Calu3 (cell line): ENCODE data around the gene GADL1. TPM values are rescaled to one million over a fixed set of nuclear protein-coding genes. Genes with fewer than 3 reads are reported as not detected.
A peak's percentile ranks its signal among the peaks of the same experiment; 100 is the strongest.

Experiments
- BruUV-seq: library from RNA; stranded (reverse); fragments of 400-500 nt; replicated peaks from 2 replicates; lab custom pipeline; 2021; lab: Mats Ljungman, UMichigan
- CTCF ChIA-PET: fragments of 300-600 bp; sonication (Branson Sonifier 250); formaldehyde crosslinking; loops from one replicate; lab custom pipeline; 2022; ENCODE audit warnings: antibody characterized with exemption; lab: Charles Lee
- DNase-seq: peaks from one replicate; pipeline ENCODE4 v3.0.0; 2022
- H3K27ac Mint-ChIP-seq: one replicate; pipeline ENCODE4 v1.8.0; 2022; ENCODE audit warnings: mixed read lengths; ENCODE audit not compliant: unreplicated experiment
- H3K27me3 Mint-ChIP-seq: one replicate; pipeline ENCODE4 v1.8.0; 2022; ENCODE audit warnings: mixed read lengths; ENCODE audit not compliant: unreplicated experiment
- H3K36me3 Mint-ChIP-seq: one replicate; pipeline ENCODE4 v1.8.0; 2022; ENCODE audit warnings: mild to moderate bottlenecking, moderate library complexity, mixed read lengths; ENCODE audit not compliant: insufficient read depth, unreplicated experiment
- H3K4me1 Mint-ChIP-seq: one replicate; pipeline ENCODE4 v1.8.0; 2022; ENCODE audit warnings: mild to moderate bottlenecking, low read depth, mixed read lengths; ENCODE audit not compliant: unreplicated experiment
- H3K4me3 Mint-ChIP-seq: one replicate; pipeline ENCODE4 v1.8.0; 2022; ENCODE audit warnings: mild to moderate bottlenecking, low read depth, moderate library complexity, mixed read lengths; ENCODE audit not compliant: unreplicated experiment
- H3K9me3 Mint-ChIP-seq: one replicate; pipeline ENCODE4 v1.8.0; 2022; ENCODE audit warnings: low read depth, mixed read lengths; ENCODE audit not compliant: unreplicated experiment
- CTCF ChIP-seq: fragments of 200-600 bp; IDR thresholded peaks from one replicate; pipeline ENCODE4 v1.8.0; 2022; ENCODE audit warnings: antibody characterized with exemption; ENCODE audit not compliant: unreplicated experiment
- intact Hi-C: fragments of 100-400 bp; cut with micrococcal nuclease; formaldehyde crosslinking; loops from one replicate; pipeline ENCODE4 v1.10.0; 2022; ENCODE audit not compliant: unreplicated experiment
- total RNA-seq: library from RNA; stranded (reverse); gene quantifications from 2 replicates; pipeline ENCODE4 v1.2.3, GENCODE V29; 2022

The GADL1 gene
- total RNA-seq, 1 experiment from 2014 or later, result not detected

GRCh38 chr3:30753766-30754165 is 140.7 kb downstream of the GADL1 start:
- Mint-ChIP-seq H3K4me3 (no peak overlapping the region), H3K4me1 (peaks cover 18% of the 10 kb centered on the region), H3K27me3 (no peaks in the 10 kb centered on the region), H3K27ac (no peak overlapping the region), H3K9me3 (no peaks in the 10 kb centered on the region), H3K36me3 (no peaks in the 10 kb centered on the region)
- TF ChIP-seq CTCF, result no peak
- no TSS peak for BruUV-seq
- no peak for DNase-seq
- intact Hi-C loops, result loop anchor here (5.0 kb wide), 1 partner anchor 556 kb away; no protein-coding TSS in a partner anchor
- CTCF ChIA-PET, result no interaction called here

GRCh38 chr3:30752970-30753369 is 141.5 kb downstream of the GADL1 start:
- TF ChIP-seq CTCF, result no peak
- Mint-ChIP-seq H3K27ac (no peak overlapping the region), H3K4me1 (peaks cover 26% of the 10 kb centered on the region), H3K9me3 (no peaks in the 10 kb centered on the region), H3K36me3 (no peaks in the 10 kb centered on the region), H3K4me3 (no peak overlapping the region), H3K27me3 (no peaks in the 10 kb centered on the region)
- CTCF ChIA-PET, result no interaction called here
- DNase-seq, result peak; percentile 59
- intact Hi-C loops, result loop anchor here (5.0 kb wide), 1 partner anchor 556 kb away; no protein-coding TSS in a partner anchor
- BruUV-seq, result no TSS peak

- CTCF ChIA-PET, result no interaction called here
- no peaks in the 10 kb centered on the region for H3K36me3 Mint-ChIP-seq
- TF ChIP-seq CTCF, result no peak
- H3K27me3 Mint-ChIP-seq, result no peaks in the 10 kb centered on the region
- intact Hi-C loops, result loop anchor here (5.0 kb wide), 1 partner anchor 555 kb away; no protein-coding TSS in a partner anchor
- DNase-seq, result no peak
- H3K4me1 Mint-ChIP-seq, result peaks cover 31% of the 10 kb centered on the region
- H3K27ac Mint-ChIP-seq, result no peak overlapping the region
- no peaks in the 10 kb centered on the region for H3K9me3 Mint-ChIP-seq
- BruUV-seq, result no TSS peak
- H3K4me3 Mint-ChIP-seq, result no peak overlapping the region
These were observed 142.0 kb downstream of the GADL1 start for GRCh38 chr3:30752491-30752890.

- TF ChIP-seq CTCF, result no peak
- intact Hi-C loops, result loop anchor here (5.0 kb wide), 1 partner anchor 554 kb away; no protein-coding TSS in a partner anchor
These were observed 142.7 kb downstream of the GADL1 start for GRCh38 chr3:30751610-30752299.

More at GRCh38 chr3:30751610-30752299, 142.7 kb downstream of the GADL1 start:
- no peaks in the 10 kb centered on the region for H3K9me3 Mint-ChIP-seq
- BruUV-seq, result no TSS peak
- no peak overlapping the region for H3K4me3 Mint-ChIP-seq
- H3K36me3 Mint-ChIP-seq, result no peaks in the 10 kb centered on the region
- no peaks in the 10 kb centered on the region for H3K27me3 Mint-ChIP-seq
- CTCF ChIA-PET, result interaction anchor here (1.0 kb wide), 1 partner anchor 552 kb away, joined by 4 read pairs; no protein-coding TSS in a partner anchor
- peaks cover 38% of the 10 kb centered on the region for H3K4me1 Mint-ChIP-seq
- peak; percentile 27 for DNase-seq
- H3K27ac Mint-ChIP-seq, result no peak overlapping the region
